Inferior parietal cortex (tissue), 1 donor: Measurements from ENCODE around the gene CTAG1A.
"Not testable (repeated sequence)": the region's sequence is repeated elsewhere in the genome, so short reads cannot be mapped to it uniquely, and the experiment has no call there.

ENCODE experiments used
- DNase-seq: peaks from one replicate; pipeline ENCODE4 v3.0.0-alpha.2; 2016; ENCODE audit errors: extremely low spot score

Gene CTAG1A

DNA sequence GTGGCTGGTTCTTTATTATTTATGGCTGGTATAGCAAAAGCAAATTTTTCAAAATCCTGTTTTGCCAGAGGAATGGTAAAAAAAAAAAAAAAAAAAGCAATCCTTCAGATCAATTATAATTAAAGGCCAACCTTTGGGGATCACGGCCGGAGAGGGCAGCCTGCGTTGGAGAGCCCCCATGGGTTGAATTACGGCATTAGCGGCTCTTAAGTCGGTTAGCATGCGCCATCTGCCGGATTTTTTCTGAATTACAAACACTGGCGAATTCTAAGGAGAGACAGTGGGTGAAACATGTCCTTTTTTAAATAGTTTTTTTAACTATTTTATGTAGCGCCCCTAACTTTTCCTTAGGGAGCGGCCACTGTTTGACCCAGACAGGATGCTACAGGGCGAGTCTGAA, 28.7 kb downstream of the CTAG1A start:
- not testable (repeated sequence) for DNase-seq

DNA sequence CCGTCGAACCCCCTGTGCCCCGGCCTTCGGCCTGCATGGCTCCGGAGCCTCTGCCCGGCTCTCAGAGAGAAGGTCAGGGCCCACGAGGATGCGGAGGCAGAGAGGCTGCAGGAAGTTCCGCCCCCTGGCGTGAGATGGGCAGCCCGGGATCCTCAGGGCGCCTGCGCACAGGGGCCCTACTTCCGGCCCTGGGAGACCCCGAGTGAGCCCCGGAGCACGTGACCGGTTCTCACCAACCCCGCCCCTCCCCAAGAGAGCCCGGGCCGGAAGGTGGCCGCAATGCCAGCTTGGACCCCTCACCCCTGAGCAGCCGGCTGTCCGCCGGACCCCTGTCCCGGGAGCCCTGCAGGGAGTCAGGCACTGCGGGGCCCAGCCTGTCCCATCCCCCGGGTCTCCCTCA, 34.2 kb downstream of the CTAG1A start, which contains the start of gene CTAG1B:
Gene CTAG1B, minus strand, starts transcription at position 101 of the 400 bp plus-strand sequence. Its CDS starts 64 bp downstream, at position 37.
- DNase-seq = not testable (repeated sequence)

GRCh38 chrX:154620767-154621414, 36.0 kb downstream of the CTAG1A start:
- not testable (repeated sequence) for DNase-seq

DNA sequence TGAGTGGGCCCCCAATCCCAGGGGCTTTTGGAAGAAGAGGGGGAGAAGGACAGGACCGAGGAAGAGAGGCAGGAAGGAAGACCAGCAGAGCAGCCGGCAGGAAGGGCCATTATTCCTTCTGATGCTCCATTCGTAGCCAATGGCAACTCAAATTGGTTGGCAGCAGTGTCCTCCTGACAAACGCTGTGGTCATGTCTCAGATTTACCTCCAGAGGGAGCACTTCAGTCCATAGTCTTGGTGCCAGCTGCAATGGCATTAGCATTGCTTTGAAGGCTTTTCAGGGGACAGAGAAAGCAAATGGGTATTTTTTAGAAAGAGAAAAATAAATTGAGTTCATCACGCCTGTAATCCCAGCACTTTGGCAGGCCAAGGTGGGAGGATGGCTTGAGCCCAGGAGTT, 44.0 kb downstream of the CTAG1A start:
- not testable (repeated sequence) for DNase-seq

- not testable (repeated sequence) for DNase-seq
These were observed 46.0 kb downstream of the CTAG1A start for GRCh38 chrX:154630949-154631348.

- DNase-seq = not testable (repeated sequence)
These were observed 48.7 kb downstream of the CTAG1A start for GRCh38 chrX:154633661-154634060.
